GM19438 (cell line): Measurements from ENCODE around the gene TMEM59L.

ENCODE experiments used
- ATAC-seq: cut with Tn5 transposase; IDR thresholded peaks from one replicate; pipeline ENCODE4 v1.9.1; 2021; ENCODE audit warnings: low read depth; ENCODE audit not compliant: unreplicated experiment

The TMEM59L gene

DNA sequence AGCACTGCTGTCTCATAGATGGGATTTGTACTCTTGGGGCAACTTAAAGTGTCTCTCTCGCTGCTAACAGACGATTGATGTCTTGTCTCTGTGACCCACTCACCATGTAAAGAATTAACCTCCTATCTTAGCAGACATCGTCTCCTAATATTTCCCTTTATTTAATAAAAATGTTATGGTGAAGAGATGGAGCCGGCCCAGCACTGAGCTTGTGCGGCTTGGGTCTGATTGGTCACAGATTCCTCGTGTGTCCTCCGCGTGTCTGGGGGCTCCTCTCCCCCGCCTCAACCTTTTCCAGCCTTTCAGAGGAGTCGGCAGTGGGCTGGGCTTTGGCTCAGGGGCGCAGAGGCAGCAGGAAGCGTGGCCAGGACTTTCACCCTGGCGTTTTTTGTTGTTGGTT is 57.6 kb downstream of the TMEM59L start:
- ATAC-seq, result no peak
